ENCODE results near the gene METRNL. TPM values are rescaled to one million over a fixed set of nuclear protein-coding genes. Genes with fewer than 3 reads are reported as not detected.

The METRNL gene
- total and polyA plus RNA-seq, 12 donors: 39.0 to 134 (median 70.9) TPM

- H3K36me3 ChIP-seq: peaks cover 0 to 92% (median 0%) of the 10 kb centered on the region in 9 donors
- peaks cover 15 to 81% (median 60%) of the 10 kb centered on the region in 9 donors for H3K4me1 ChIP-seq
- H3K27me3 ChIP-seq: no peaks in the 10 kb centered on the region
- DNase-seq: no peak
- TF ChIP-seq, protein P1, sequence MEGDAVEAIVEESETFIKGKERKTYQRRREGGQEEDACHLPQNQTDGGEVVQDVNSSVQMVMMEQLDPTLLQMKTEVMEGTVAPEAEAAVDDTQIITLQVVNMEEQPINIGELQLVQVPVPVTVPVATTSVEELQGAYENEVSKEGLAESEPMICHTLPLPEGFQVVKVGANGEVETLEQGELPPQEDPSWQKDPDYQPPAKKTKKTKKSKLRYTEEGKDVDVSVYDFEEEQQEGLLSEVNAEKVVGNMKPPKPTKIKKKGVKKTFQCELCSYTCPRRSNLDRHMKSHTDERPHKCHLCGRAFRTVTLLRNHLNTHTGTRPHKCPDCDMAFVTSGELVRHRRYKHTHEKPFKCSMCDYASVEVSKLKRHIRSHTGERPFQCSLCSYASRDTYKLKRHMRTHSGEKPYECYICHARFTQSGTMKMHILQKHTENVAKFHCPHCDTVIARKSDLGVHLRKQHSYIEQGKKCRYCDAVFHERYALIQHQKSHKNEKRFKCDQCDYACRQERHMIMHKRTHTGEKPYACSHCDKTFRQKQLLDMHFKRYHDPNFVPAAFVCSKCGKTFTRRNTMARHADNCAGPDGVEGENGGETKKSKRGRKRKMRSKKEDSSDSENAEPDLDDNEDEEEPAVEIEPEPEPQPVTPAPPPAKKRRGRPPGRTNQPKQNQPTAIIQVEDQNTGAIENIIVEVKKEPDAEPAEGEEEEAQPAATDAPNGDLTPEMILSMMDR (IDR thresholded peaks at IDR 0.05): no peak
- intact Hi-C loops (cut with DNase I): no loop called here
- WGBS, 2 donors: 61 to 69% methylated on average over 13 to 15 of the region's 15 CpGs
- no peak overlapping the region for H3K4me3 ChIP-seq
- no peak for ATAC-seq
- H3K9me3 ChIP-seq: no peaks in the 10 kb centered on the region
- peak overlapping the region in 1 of 10 donors; percentile 45 for H3K27ac ChIP-seq
Measured at GRCh38 chr17:83088909-83089308, 9.5 kb downstream of the METRNL start.

DNA sequence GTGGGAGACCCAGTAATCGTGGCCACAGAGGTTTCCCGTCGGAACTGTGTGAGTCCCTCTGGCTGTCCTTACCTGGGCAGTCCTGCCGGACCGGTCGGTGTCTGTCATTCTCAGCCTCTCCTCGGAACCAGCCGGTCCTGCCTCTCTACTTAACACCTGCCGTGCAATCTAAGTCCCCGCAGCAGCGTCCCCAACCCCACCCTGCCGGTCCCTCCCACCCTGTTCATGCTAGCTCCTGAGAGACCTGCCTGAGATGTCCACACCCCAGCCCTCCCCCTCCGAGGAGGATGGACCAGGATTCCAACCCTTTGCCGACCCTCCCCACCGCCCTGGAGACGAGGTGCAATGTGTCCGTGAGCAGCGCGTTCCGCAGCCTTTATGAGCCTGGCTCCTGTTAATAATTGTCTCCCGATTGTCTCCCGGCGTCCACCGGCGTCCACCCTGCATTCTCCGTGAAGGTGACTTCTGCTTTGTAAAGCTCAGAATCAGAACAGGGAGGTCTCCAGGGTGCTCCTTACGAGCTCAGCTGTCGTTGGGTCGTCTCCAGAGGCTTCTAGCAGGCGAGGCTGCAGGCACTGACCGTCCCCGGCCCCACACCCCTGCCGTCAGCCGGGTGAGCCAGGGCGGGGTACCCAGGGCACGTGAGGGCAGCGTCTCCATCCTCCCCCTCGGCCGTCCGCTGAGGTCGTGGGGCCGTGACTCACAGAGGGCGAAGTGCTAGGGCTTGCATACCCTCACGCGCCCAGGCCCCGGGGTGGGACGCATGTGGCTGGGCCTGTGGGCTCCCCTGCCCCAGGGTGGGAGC is 10.1 kb downstream of the METRNL start:
- H3K4me3 ChIP-seq: no peak overlapping the region
- ATAC-seq (peak in 4 of 8 donors; percentile 10 to 25 (median 17)), DNase-seq (no peak)
- WGBS, 2 donors: 59 to 69% methylated on average over 47 of the region's 47 CpGs
- peak overlapping the region in 4 of 10 donors; percentile 4 to 45 (median 15) for H3K27ac ChIP-seq
- peaks cover 15 to 75% (median 55%) of the 10 kb centered on the region in 9 donors for H3K4me1 ChIP-seq
- no peaks in the 10 kb centered on the region for H3K27me3 ChIP-seq
- peaks cover 0 to 92% (median 5%) of the 10 kb centered on the region in 9 donors for H3K36me3 ChIP-seq
- H3K9me3 ChIP-seq: no peaks in the 10 kb centered on the region
- intact Hi-C loops (cut with DNase I): no loop called here
- TF ChIP-seq, protein P1 (IDR thresholded peaks at IDR 0.05): no peak

DNA sequence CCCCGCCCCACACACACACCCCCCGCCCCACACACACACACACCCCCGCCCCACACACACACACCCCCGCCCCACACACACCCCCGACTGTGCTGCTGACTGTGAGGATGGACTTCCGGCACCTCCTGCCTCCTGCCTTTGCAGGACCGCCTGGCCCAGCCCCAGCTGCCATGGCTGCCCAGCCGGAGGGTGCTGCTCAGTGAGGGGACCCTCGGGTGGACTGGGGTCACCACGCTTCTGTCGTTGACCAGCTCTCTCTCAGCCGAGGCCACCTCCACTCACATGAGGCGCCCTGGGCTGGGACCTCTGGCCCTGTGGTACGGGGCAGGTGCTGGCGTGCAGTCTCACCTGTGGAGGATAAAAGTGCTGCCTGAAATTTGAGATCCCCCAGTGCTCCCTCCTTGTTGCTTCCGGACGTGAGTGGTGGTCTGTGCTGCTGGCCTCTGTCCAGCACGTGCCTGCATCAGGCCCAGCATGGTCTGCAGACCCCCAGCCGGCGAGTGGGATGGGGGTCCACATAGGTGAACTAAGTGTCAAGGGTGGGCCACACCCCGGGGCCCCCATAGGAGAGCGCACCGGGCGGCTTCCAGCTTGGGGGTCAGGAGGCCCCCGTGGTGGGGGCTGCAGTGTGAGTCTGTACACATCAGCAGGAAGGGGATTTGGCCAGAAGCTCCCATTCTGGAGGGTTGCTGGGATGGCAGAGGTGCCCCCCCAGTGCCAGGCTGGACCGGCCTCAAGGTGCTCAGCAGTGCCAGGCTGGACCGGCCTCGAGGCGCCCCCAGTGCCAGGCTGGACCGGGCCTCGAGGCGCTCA is 11.2 kb downstream of the METRNL start:
- no peak overlapping the region for H3K4me3 ChIP-seq
- H3K36me3 ChIP-seq: peaks cover 0 to 92% (median 16%) of the 10 kb centered on the region in 9 donors
- DNase-seq (no peak), ATAC-seq (peak in 2 of 8 donors; percentile 1 to 6)
- intact Hi-C loops (cut with DNase I): no loop called here
- WGBS, 2 donors: 70 to 77% methylated on average over 27 to 32 of the region's 32 CpGs
- no peaks in the 10 kb centered on the region for H3K27me3 ChIP-seq
- TF ChIP-seq, protein P1 (IDR thresholded peaks at IDR 0.05): no peak
- H3K4me1 ChIP-seq: peaks cover 15 to 69% (median 49%) of the 10 kb centered on the region in 9 donors
- H3K9me3 ChIP-seq: no peaks in the 10 kb centered on the region
- H3K27ac ChIP-seq: peak overlapping the region in 8 of 10 donors; percentile 41 to 77 (median 62)

Measured in heart right ventricle (tissue), 16 donors.